SK-N-SH (cell line): ENCODE data around the gene GOLT1A. TPM values are rescaled to one million over a fixed set of nuclear protein-coding genes. Genes with fewer than 3 reads are reported as not detected.

Source experiments
- CTCF ChIA-PET: fragments of 300-600, 350-600 bp; formaldehyde crosslinking; extraction: SDS; loops from one replicate; lab custom pipeline; 2021; lab: Yijun Ruan, JAX
- POLR2A ChIA-PET: fragments of 350-600 bp; sonication (Branson Sonifier 250); formaldehyde crosslinking; extraction: SDS; loops from one replicate; lab custom pipeline; 2020; ENCODE audit warnings: antibody characterized with exemption, inconsistent platforms; lab: Yijun Ruan, JAX
- DNase-seq: peaks from one replicate; pipeline ENCODE4 v3.0.0; 2012
- H2AFZ ChIP-seq: fragments of 200-600 bp; sonication (generic); 2 replicates; pipeline ENCODE4 v1.8.1; 2016; ENCODE audit warnings: antibody characterized with exemption, mild to moderate bottlenecking, low read depth
- H3F3A ChIP-seq: fragments of 200-600 bp; sonication (generic); replicated peaks from 2 replicates; pipeline ENCODE3; 2016; ENCODE audit warnings: antibody characterized with exemption, mild to moderate bottlenecking; ENCODE audit not compliant: insufficient read depth
- H3K27ac ChIP-seq, 2 experiments: fragments of 200-500 bp in 1 of 2; fragments of 200-600 bp in 1 of 2; sonication (Bioruptor generic) in 1 of 2; sonication (generic), shearing (Covaris generic) in 1 of 2; 2 replicates each; pipeline versions ENCODE4 v1.5.1 to v1.6.1; 2014 to 2016; ENCODE audit warnings: low read depth in 2 of 2, inconsistent platforms in 1 of 2, low read length in 1 of 2, mild to moderate bottlenecking in 1 of 2, mixed read lengths in 1 of 2
- H3K27me3 ChIP-seq: fragments of 200-600 bp; sonication (generic), shearing (Covaris generic); 2 replicates; pipeline ENCODE4 v1.6.1; 2016; ENCODE audit warnings: mixed run types; ENCODE audit not compliant: insufficient read depth
- H3K36me3 ChIP-seq, 2 experiments: fragments of 200-500 bp in 1 of 2; fragments of 200-600 bp in 1 of 2; sonication (Bioruptor generic) in 1 of 2; sonication (generic) in 1 of 2; replicated peaks in 1 of 2; 2 replicates each; pipeline versions ENCODE3 to v1.5.1; 2014 to 2016; ENCODE audit warnings: low read length in 1 of 2, mild to moderate bottlenecking in 1 of 2; ENCODE audit not compliant: insufficient read depth in 2 of 2, control insufficient read depth in 1 of 2
- H3K4me1 ChIP-seq, 2 experiments: fragments of 200-500 bp in 1 of 2; fragments of 200-600 bp in 1 of 2; sonication (Bioruptor generic) in 1 of 2; sonication (generic), shearing (Covaris generic) in 1 of 2; 2 replicates each; pipeline versions ENCODE4 v1.5.1 to v1.6.1; 2014 to 2016; ENCODE audit warnings: low read depth in 1 of 2, low read length in 1 of 2, mixed run types in 1 of 2; ENCODE audit not compliant: insufficient read depth in 2 of 2, control insufficient read depth in 1 of 2
- H3K4me2 ChIP-seq: fragments of 200-600 bp; sonication (generic), shearing (Covaris generic); 2 replicates; pipeline ENCODE4 v1.6.1; 2017; ENCODE audit warnings: mixed run types
- H3K4me3 ChIP-seq, 2 experiments: fragments of 200-500 bp in 1 of 2; fragments of 200-600 bp in 1 of 2; sonication (Bioruptor generic) in 1 of 2; sonication (generic), shearing (Covaris generic) in 1 of 2; 2 replicates each; pipeline versions ENCODE4 v1.5.1 to v1.8.1; 2014 to 2016; ENCODE audit warnings: low read depth in 2 of 2, inconsistent platforms in 1 of 2, low read length in 1 of 2, mild to moderate bottlenecking in 1 of 2, mixed read lengths in 1 of 2, moderate library complexity in 1 of 2
- H3K79me2 ChIP-seq: fragments of 200-600 bp; sonication (generic); 2 replicates; pipeline ENCODE4 v1.8.1; 2017; ENCODE audit warnings: mild to moderate bottlenecking; ENCODE audit not compliant: insufficient read depth
- H3K9ac ChIP-seq: fragments of 200-600 bp; sonication (generic); 2 replicates; pipeline ENCODE4 v1.6.1; 2017; ENCODE audit warnings: mixed run types
- H3K9me2 ChIP-seq: fragments of 200-600 bp; sonication (generic); 2 replicates; pipeline ENCODE4 v1.6.1; 2017; ENCODE audit warnings: mixed run types
- H3K9me3 ChIP-seq: fragments of 200-600 bp; sonication (generic); 2 replicates; pipeline ENCODE4 v1.6.1; 2017; ENCODE audit warnings: mixed run types, mild to moderate bottlenecking, moderate library complexity
- H4K20me1 ChIP-seq: fragments of 200-600 bp; sonication (generic); 2 replicates; pipeline ENCODE4 v1.6.1; 2017; ENCODE audit warnings: mild to moderate bottlenecking, mixed run types; ENCODE audit not compliant: insufficient read depth
- CHD2 ChIP-seq: fragments of 150-350 bp; IDR thresholded peaks from 2 replicates; pipeline ENCODE4 v1.6.1; 2018; ENCODE audit warnings: low read length; ENCODE audit not compliant: partially characterized antibody
- ELF1 ChIP-seq: IDR thresholded peaks from 2 replicates; pipeline ENCODE4 v1.4.0; 2012
- EZH2phosphoT487 ChIP-seq: fragments of 200-600 bp; sonication (generic); IDR thresholded peaks from 2 replicates; pipeline ENCODE4 v1.6.1; 2017; ENCODE audit warnings: low read depth, mixed run types, mild to moderate bottlenecking, antibody characterized with exemption, moderate library complexity, borderline replicate concordance
- FOSL2 ChIP-seq: IDR thresholded peaks from 2 replicates; pipeline ENCODE4 v1.4.0; 2012; ENCODE audit warnings: low read depth, mild to moderate bottlenecking, moderate library complexity, borderline replicate concordance
- FOXJ3 ChIP-seq: sonication (generic); formaldehyde crosslinking; IDR thresholded peaks from 2 replicates; pipeline ENCODE4 v1.5.1; 2020; ENCODE audit warnings: mild to moderate bottlenecking, missing genetic modification reagents
- FOXM1 ChIP-seq: IDR thresholded peaks from 2 replicates; pipeline ENCODE4 v1.4.0; 2012; ENCODE audit warnings: low read depth, mild to moderate bottlenecking
- JUND ChIP-seq: IDR thresholded peaks from 2 replicates; pipeline ENCODE4 v1.4.0; 2012
- MEF2A ChIP-seq: IDR thresholded peaks from 2 replicates; pipeline ENCODE4 v1.4.0; 2012; ENCODE audit warnings: low read depth, borderline replicate concordance
- MXI1 ChIP-seq: IDR thresholded peaks from 2 replicates; pipeline ENCODE4 v1.6.1; 2012; ENCODE audit warnings: mild to moderate bottlenecking, low read depth, low read length, improper control_type of control experiment
- NFIC ChIP-seq: IDR thresholded peaks from 2 replicates; pipeline ENCODE4 v1.4.0; 2012; ENCODE audit warnings: borderline replicate concordance
- NRF1 ChIP-seq: IDR thresholded peaks from 2 replicates; pipeline ENCODE4 v1.6.1; 2012; ENCODE audit warnings: low read depth, mild to moderate bottlenecking, low read length
- RFX5 ChIP-seq: IDR thresholded peaks from 2 replicates; pipeline ENCODE4 v1.6.1; 2012; ENCODE audit warnings: mild to moderate bottlenecking, improper control_type of control experiment, low read length
- RXRA ChIP-seq: IDR thresholded peaks from 2 replicates; pipeline ENCODE4 v1.4.0; 2012; ENCODE audit warnings: low read depth, mild to moderate bottlenecking, borderline replicate concordance
- TCF12 ChIP-seq: IDR thresholded peaks from 2 replicates; pipeline ENCODE4 v1.4.0; 2012
- TEAD4 ChIP-seq: IDR thresholded peaks from 2 replicates; pipeline ENCODE4 v1.4.0; 2012; ENCODE audit warnings: mild to moderate bottlenecking, borderline replicate concordance; ENCODE audit not compliant: insufficient read depth
- USF1 ChIP-seq: IDR thresholded peaks from 2 replicates; pipeline ENCODE4 v1.4.0; 2012; ENCODE audit warnings: low read depth, borderline replicate concordance
- USF2 ChIP-seq: fragments of 150-350 bp; IDR thresholded peaks from 2 replicates; pipeline ENCODE4 v1.6.1; 2017; ENCODE audit warnings: antibody characterized with exemption, low read length, low read depth, borderline replicate concordance
- ZBTB33 ChIP-seq: IDR thresholded peaks from 2 replicates; pipeline ENCODE4 v1.4.0; 2012; ENCODE audit warnings: low read depth, borderline replicate concordance
- WGBS: methylation state at CpG from one replicate; pipeline ENCODE4 v1.1.6; 2017; ENCODE audit warnings: low lambda C conversion rate; 5-methylcytosine and 5-hydroxymethylcytosine counted together
- polyA plus RNA-seq, 3 experiments: library from polyadenylated mRNA; depleted of rRNA; stranded (reverse); fragments of >200 nt; gene quantifications; 2 replicates each; pipeline ENCODE4 v1.2.3, GENCODE V29; 2012
- TF ChIP-seq, protein P1 (sequence below): fragments of 200-600 bp; sonication (generic); IDR thresholded peaks from 2 replicates; pipeline ENCODE4 v1.6.1; 2017; ENCODE audit warnings: antibody characterized with exemption, mild to moderate bottlenecking, moderate library complexity
- TF ChIP-seq, protein P2 (sequence below): fragments of 150-350 bp; IDR thresholded peaks from 2 replicates; pipeline ENCODE4 v1.6.1; 2016; ENCODE audit warnings: mild to moderate bottlenecking, low read depth, low read length
- TF ChIP-seq, protein P3 (sequence below): IDR thresholded peaks from 2 replicates; pipeline ENCODE4 v1.6.1; 2012; ENCODE audit warnings: mild to moderate bottlenecking, low read depth, low read length, moderate library complexity

GOLT1A gene
- polyA plus RNA-seq, 1 of the 3 experiments (the other 2 are of a cell fraction) = not detected

- TF ChIP-seq, protein P1, sequence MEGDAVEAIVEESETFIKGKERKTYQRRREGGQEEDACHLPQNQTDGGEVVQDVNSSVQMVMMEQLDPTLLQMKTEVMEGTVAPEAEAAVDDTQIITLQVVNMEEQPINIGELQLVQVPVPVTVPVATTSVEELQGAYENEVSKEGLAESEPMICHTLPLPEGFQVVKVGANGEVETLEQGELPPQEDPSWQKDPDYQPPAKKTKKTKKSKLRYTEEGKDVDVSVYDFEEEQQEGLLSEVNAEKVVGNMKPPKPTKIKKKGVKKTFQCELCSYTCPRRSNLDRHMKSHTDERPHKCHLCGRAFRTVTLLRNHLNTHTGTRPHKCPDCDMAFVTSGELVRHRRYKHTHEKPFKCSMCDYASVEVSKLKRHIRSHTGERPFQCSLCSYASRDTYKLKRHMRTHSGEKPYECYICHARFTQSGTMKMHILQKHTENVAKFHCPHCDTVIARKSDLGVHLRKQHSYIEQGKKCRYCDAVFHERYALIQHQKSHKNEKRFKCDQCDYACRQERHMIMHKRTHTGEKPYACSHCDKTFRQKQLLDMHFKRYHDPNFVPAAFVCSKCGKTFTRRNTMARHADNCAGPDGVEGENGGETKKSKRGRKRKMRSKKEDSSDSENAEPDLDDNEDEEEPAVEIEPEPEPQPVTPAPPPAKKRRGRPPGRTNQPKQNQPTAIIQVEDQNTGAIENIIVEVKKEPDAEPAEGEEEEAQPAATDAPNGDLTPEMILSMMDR = no peak
- TF ChIP-seq RXRA (no peak), CHD2 (no peak), EZH2phosphoT487 (no peak), TEAD4 (no peak)
Measured at GRCh38 chr1:204188959-204189639, 24.7 kb downstream of the GOLT1A start (continued).

GRCh38 chr1:204186597-204186996, 27.2 kb downstream of the GOLT1A start:
- Histone ChIP-seq H2AFZ (no peak overlapping the region), H3K9ac (no peak overlapping the region), H3K4me3 (no peak overlapping the region), H3K9me2 (no peaks in the 10 kb centered on the region), H3K79me2 (no peaks in the 10 kb centered on the region), H4K20me1 (no peaks in the 10 kb centered on the region), H3K4me2 (no peak overlapping the region), H3K4me1 (no peaks in the 10 kb centered on the region; a peak in 2 of 4 replicates), H3F3A (no peaks in the 10 kb centered on the region), H3K27ac (no peak overlapping the region), H3K27me3 (no peaks in the 10 kb centered on the region; the same call in 1 of the 2 replicates), H3K9me3 (no peaks in the 10 kb centered on the region), H3K36me3 (no peaks in the 10 kb centered on the region)
- CTCF ChIA-PET = interaction anchor here (1.8 to 5.1 kb wide), 2 partner anchors 21 to 23 kb away, joined by 5 to 35 read pairs; partner anchors contain the start of gene REN
- 92% methylated on average over 10 of the region's 10 CpGs for WGBS
- POLR2A ChIA-PET = no interaction called here
- DNase-seq = no peak
- TF ChIP-seq TCF12 (no peak), RFX5 (no peak), NFIC (no peak), ELF1 (no peak), FOXJ3 (CRISPR knock-in tag) (no peak), MEF2A (no peak), CHD2 (no peak), NRF1 (no peak), USF1 (no peak), USF2 (no peak), RXRA (no peak), FOXM1 (no peak), MXI1 (no peak), FOSL2 (no peak), JUND (no peak), ZBTB33 (no peak)
- TF ChIP-seq, protein P2, sequence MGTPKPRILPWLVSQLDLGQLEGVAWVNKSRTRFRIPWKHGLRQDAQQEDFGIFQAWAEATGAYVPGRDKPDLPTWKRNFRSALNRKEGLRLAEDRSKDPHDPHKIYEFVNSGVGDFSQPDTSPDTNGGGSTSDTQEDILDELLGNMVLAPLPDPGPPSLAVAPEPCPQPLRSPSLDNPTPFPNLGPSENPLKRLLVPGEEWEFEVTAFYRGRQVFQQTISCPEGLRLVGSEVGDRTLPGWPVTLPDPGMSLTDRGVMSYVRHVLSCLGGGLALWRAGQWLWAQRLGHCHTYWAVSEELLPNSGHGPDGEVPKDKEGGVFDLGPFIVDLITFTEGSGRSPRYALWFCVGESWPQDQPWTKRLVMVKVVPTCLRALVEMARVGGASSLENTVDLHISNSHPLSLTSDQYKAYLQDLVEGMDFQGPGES = no peak
- TF ChIP-seq, protein P3, sequence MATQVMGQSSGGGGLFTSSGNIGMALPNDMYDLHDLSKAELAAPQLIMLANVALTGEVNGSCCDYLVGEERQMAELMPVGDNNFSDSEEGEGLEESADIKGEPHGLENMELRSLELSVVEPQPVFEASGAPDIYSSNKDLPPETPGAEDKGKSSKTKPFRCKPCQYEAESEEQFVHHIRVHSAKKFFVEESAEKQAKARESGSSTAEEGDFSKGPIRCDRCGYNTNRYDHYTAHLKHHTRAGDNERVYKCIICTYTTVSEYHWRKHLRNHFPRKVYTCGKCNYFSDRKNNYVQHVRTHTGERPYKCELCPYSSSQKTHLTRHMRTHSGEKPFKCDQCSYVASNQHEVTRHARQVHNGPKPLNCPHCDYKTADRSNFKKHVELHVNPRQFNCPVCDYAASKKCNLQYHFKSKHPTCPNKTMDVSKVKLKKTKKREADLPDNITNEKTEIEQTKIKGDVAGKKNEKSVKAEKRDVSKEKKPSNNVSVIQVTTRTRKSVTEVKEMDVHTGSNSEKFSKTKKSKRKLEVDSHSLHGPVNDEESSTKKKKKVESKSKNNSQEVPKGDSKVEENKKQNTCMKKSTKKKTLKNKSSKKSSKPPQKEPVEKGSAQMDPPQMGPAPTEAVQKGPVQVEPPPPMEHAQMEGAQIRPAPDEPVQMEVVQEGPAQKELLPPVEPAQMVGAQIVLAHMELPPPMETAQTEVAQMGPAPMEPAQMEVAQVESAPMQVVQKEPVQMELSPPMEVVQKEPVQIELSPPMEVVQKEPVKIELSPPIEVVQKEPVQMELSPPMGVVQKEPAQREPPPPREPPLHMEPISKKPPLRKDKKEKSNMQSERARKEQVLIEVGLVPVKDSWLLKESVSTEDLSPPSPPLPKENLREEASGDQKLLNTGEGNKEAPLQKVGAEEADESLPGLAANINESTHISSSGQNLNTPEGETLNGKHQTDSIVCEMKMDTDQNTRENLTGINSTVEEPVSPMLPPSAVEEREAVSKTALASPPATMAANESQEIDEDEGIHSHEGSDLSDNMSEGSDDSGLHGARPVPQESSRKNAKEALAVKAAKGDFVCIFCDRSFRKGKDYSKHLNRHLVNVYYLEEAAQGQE = no peak
